Right renal cortex interstitium (tissue), 3 donors: ENCODE data around the gene CHRM4. TPM values are rescaled to one million over a fixed set of nuclear protein-coding genes. Genes with fewer than 3 reads are reported as not detected.

Experiments used
- DNase-seq, 3 donors: peaks; one replicate each; pipeline ENCODE4 v3.0.0-alpha.2; 2013; ENCODE audit warnings: low read depth in 3 of 3, low spot score in 2 of 3
- polyA plus RNA-seq, 3 donors: library from polyadenylated mRNA; unstranded; fragments of 120-200 nt; gene quantifications; one replicate each; pipeline ENCODE4 v1.2.1, GENCODE V29; 2013; ENCODE audit not compliant: insufficient read length in 3 of 3

The CHRM4 gene
- under 1 TPM; 0.08 to 0.21 (median 0.14) TPM for polyA plus RNA-seq

DNA sequence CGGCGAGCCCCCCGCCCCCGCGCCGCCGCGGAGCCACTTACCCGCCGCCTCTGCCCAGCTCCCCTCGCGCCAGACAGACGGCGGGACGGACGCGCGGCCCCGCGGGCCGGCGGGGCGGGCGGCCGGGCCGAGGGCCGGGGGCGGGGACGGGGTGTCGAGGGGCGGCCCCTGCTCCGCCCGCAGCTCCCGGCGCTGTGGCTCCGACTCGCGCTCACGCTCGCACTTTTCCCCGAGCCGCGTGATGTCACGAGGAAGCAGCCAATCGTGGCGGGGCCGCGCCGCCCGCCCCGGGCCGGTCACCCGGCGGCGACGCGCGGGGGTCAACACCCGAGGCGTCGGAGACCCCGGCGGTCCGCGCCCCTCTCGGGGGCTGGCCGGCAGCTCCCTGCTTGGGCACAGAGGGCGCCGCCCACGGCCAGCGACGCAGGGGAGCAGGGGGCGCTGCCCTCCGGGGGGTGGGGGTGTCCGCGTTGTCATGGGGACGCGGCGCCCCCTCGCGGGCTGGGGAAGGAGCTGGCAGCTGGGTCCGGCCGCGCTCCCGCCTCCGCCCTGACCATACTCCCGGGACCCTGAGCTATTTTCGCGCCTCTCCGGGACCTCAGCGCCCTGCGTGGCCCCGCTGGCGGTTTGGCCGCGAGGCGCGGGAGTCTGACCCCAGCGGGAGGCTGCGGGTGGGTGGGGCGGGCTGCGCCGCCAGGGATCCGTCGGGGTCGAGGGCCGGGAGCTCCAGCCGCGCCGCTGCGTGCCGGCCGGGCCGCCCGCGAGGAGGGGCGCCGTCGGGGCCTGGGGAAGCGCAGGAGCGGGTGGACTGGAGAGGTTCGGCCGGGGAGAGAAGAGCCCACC is at the start of gene CHRM4:
CHRM4 (minus strand) TSS at position 199 of the 843 bp plus-strand sequence. CDS start 5,219 bp downstream, outside the sequence.
- DNase-seq: no peak

DNA sequence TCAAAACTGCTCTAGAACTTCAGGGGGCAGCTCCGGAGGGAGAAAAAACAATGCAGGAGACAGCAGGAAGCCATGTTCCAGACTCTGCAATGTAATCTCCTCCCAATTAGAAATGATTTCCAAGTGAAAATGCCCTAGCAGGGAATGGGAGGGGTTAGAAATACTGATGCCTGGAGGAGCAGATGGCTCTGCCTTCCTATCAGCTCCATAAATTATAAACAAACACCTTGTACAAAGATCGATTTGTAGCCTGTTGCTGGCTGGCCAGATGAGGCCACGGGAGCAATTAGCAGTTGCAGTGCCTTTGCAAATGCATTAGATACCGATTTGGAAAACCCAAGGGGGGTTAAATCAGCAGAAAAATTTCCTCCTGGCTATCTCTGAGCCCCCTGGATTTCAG is 46.6 kb upstream of the CHRM4 start:
- DNase-seq: no peak

DNA sequence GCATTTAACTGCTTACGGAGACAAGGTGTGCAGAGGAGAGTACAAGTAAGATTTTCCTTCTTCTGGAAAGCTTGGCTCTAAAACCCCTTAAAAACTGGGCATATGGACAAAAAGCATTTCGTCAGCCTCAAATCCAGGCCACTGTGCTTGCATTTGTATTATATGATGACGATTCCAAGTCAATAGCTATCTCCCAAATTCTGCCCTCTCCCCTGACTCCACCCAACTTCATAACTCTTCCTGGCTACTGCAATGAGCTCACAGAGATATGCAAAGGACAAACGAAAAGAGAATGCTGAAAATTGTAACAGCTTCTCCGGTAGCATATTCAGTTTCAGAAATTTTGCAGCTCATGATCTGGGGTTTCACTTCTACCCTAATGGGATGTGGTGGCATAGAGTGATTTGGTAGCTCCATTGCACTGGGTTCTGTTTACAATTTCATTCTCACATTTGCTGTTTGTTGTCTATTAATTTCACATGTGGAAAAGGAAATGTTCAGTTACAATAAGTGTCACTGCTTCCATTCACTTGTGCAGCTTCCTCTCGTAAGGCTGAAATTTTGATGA is 45.6 kb upstream of the CHRM4 start:
- DNase-seq: no peak

DNA sequence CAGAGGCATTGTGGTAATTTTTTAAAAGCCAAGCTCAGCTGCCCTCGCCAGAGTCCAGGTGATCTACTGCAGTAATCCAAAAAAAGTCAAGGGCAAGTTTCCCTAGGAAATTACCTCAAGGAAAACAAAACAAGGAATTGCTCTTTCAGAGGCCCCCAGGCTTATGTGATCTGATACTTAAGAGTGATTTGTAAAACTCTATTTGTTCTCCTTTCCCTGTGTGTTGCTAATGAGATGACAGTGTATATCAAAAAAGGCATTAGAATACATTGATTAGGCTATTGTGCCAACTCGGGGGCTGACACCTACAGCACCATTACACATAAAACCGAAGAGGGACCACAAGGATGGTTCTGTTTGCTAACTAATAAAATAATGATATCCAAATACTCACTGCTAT is 44.5 kb upstream of the CHRM4 start:
- DNase-seq: no peak

DNA sequence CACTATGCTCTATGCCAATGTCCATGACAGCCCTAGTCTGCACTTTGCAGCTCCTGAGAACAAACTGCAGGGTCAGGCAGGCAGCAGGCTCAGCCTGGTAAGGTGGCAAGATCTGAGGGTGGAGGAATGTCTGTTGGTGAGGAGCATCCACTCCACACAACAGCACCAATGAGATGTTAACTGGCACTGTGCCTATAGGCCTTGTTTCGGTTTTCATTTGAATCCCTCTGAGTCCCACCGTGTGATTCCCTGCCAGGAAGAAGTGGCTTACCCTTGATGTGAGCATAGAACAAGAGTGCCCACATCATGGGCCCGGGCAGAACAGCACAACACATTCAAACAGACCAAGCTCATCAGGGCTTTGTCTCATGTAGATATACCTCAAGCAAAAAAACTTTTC is 44.1 kb upstream of the CHRM4 start:
- no peak for DNase-seq

DNA sequence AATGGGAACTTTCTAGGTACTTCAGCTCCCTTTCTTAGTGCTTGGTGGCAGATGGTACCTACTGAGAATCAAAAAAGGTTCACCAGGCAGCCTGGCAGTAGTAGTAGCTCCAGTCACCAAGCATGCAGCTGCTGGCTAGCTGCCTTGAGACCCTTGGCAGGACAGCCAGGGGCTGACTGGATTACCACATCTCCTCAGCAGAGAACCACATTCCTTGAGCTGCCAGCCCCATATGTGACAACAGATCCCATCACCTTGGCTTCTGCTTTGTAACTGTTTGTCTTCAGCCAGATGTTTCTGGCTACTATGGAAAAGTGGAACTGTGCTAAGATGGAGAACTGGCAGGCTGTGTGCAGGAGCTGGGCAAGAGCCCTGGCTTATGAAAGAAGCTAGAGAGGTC is 39.6 kb upstream of the CHRM4 start:
- DNase-seq: no peak

DNA sequence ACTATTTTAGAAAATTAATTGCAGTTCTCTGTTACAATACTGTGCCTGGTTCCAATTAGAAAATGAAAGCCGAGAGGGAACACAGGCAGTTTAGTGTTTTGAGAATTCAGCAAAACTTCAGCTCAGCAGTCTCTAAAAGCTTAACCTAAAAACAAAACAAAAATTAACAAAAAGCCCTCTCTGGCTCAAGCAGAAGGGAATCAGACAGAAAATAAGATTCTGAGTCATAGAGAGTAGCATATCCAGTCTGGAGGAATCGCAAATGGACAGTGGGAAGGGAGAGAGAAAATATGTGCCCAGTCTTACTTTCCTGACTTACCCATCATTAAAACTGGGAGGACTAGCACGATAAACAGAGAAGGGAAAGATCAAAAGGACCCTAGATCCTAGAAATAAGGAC is 38.1 kb upstream of the CHRM4 start:
- no peak for DNase-seq

DNA sequence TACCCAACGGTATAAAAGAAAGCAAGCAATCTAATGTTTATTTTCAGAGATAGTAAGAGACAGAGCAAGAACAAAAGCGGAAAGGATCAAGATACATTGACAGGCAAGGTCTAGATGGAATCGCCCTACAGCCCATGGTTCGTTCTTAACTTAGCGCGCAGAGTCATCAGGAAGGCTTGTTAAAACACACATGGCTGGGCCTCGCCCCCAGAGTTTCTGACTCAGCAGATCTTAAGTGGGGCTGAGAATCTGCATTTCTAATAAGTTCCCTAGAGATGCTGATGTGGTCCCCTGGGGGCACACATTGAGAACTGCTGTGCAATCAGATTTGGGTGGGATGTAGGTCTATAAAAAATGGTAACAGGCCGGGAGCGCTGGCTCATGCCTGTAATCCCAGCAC is 35.8 kb upstream of the CHRM4 start:
- no peak for DNase-seq

DNA sequence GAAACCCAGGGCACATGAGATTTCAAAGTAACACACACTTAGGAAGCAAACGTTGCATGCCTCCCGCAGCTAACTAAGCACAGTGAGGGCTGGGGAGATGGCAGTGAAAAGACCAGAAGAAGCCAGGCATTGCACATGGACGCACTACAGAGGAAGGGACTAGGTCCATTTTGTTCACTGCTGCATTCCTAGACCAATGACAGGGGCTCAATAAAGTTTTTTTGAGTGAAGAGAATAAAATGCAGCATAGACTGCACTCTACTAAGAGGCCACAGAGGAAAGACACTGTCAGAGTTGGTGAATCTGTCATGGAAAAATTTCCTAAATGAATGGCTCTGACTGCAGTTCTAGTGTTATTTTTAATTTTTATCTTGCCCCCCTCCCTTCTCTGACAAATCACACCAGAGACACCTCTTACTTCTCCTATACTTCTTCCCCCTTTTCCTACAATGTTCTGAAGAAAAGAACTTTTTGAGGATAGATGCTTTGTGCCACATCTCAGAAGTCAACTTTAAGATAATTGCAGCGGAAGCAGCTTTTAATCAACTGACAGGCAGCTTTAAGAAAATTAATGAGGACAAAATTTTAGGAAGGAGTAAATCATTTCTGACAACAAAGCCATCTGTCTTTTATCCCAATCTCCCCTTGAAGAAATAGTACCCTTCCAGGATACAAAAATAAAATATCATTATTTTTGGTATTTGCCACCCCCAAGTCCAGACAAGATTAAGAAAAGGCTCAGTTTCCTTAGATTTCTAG is 34.8 kb upstream of the CHRM4 start:
- DNase-seq: no peak

DNA sequence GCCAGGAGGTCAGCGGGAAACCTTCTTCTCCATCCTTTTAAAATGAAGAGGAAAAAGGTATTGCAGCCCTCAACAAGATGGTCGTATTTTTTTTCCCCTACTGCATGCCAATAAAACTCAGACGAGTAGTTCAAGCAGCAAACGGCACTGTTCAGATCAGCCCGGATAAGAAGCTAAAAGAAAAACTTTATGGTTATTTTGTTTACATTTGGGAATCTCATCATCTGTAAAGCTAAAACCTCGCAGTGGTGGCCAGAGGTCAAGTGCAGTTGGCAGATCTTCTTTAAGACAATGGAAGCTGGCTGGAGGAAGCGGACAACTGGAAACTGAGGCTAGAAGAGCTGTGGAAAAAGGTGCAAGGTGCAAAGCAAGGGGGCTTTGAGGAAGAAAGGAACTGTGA is 31.0 kb upstream of the CHRM4 start:
- no peak for DNase-seq

DNA sequence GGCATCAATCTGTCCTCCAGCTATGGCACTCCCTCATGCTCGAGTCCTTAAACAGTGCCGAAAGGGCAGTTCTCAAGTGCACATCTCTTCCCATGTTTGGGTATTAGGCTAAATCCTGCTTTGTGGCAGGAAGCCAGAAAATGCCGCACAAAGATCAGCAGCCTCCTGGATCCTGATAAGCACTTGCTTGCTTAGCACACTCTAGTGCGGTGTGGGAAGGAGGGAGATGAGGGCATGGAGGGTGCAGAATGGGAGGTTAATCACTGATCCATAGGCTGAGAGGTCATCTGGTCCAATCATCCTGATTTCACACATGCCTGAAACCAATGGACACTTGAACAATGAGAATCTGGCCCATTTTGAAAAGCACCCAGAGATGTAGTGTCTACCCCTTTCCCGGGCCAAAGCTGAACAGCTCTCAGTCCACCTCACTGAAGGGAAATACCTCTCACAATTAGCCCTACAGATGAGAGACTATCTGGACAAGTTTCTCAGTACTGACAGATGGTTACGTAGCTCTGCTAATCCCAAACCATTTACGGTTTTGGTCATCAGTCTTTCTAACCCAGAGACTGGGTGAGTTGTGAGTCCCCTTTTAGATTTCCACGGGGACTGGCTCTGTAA is 29.8 kb upstream of the CHRM4 start:
- DNase-seq: no peak

DNA sequence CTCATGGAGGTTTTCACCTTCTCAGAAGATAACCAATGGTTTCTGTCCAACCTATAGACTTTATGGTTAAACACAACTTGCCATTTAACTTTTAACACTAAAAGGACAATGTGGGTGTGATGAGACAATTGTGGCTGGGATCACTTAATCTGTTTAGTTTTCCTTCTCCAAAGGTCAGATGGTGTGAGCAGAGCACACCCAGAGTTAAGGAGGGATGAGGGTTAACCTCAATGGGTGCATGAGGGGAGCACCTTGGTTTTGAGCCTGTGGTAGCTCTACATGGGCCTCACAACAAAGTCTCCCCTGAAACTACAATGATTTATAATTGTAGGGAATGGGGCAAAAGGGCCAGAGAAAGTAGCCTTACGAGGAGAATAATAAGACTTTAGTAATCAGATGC is 28.9 kb upstream of the CHRM4 start:
- DNase-seq: no peak

DNA sequence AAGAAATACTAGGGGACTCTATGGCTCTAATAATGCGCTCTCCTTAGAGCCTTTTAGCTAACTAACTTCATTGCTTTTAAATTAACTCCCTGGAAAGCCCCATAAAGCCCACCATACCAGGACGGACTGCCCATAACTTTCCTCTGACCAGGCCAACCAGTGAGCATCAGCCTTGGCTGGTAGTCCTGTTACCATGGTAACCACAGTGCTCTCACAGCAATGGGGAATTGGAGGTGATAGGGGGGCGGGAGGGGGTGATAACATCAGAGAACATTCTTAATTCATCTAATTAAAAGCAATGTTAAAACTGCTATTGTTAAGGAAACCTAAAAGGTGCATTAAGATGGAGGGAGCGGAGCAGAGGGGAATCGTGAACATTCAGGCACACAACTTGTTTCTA is 27.2 kb upstream of the CHRM4 start:
- DNase-seq: no peak

DNA sequence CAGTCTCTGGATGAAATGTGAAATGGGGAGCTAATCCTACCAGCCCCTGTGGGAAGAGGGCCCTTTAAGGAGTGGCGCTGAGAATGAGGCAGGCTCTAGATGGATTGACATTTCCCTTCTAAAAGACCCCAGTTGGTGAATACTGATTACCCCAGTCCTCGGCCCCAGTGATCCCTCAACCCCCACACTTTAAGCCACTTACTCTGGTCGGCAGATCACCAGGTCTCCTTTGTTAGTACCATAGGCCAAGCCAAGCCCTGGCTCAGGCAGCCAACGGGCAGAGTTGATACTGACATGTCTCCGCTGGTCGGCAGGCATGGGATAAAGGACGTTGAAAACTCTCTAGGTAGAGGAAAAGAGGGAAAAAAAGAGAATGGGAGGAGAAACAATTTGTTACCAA is 26.1 kb upstream of the CHRM4 start:
- no peak for DNase-seq

DNA sequence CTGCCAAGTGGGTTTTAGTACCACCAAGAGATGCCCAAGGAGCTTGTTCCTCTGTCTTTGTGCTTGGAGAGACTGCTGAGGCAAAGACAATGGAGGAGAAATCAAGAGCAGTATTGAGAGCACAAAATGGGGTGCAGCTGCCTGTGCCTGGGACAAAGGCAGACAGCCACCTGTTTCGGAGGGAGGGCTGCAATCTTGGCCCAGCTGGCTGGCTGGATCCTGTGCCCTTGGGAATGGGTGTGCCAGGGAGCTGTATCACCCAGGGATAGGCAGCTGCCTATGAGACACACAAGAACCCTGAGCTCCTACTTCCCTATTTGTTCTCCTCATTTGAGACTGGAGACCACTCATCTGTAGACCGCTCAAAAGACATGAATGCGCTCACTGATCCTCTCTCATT is 23.3 kb upstream of the CHRM4 start:
- DNase-seq: no peak

DNA sequence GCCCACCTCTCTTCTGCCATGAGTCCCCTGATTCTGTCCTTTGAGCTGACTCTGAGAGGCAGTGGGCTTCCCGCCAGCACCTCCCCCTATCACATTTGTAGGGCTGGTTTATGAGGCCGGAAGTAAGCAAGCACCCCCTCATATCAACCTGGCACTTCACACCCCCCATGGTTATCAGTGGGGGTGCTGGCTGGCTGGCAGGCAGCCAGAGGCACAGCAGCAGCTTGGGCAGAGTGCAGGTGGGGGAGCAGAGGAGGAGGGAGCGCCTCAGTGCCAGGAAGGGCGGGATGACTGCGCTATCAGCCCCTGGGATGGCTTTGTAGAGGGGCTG is 22.9 kb upstream of the CHRM4 start:
- DNase-seq: no peak

DNA sequence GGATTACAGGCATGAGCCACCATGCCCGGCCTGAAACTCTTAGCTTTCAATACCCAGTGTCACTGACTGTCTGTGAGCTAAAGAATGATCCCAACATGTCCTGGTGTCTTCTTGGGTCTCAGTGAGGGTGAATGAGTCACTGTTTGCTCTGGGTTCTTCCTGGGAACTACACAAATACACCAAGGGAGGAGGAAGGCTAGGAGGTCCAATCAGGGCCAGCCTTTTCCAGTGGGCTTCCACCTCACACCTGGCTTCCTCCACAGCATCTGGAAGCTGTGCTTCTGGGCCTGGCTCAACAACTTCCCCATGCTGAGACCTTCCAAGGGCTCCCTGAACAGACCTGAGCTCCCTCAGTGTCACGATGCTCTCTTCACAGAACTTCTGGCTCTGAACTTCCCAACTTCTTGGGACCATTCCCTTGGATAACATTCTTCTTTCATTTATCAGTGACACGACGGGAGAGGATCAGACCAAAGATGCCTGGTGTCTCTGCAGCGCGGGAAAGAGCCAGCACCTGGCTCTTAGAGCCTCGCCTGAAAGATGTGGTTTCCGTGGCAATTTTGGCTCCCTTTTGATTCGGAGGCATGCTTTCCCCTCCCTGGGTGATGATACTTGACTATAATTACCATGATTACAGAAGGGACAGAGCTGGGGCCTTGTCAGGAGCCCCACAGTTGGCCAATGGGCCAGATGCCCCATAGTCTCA is 22.3 kb upstream of the CHRM4 start:
- DNase-seq: no peak

DNA sequence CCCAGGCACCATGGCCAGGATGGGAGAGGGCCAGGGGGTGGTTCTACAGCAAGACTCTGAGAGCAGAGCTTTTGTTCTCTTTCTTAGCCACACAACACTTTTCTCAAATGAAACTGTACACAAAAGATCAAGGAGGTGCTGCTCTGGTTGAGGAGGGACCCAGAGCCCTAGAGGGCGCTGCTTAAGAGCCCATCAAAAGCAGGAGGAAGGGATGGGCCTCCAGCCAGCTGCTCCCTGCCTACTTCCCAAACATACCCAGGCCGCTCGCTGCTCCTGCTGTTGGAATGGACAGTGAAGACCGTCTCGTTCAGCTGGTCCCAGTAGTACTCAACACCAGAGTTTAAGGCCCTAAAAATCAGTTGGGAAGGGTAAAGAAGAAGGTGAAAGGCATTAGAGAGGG is 18.4 kb upstream of the CHRM4 start:
- no peak for DNase-seq

DNA sequence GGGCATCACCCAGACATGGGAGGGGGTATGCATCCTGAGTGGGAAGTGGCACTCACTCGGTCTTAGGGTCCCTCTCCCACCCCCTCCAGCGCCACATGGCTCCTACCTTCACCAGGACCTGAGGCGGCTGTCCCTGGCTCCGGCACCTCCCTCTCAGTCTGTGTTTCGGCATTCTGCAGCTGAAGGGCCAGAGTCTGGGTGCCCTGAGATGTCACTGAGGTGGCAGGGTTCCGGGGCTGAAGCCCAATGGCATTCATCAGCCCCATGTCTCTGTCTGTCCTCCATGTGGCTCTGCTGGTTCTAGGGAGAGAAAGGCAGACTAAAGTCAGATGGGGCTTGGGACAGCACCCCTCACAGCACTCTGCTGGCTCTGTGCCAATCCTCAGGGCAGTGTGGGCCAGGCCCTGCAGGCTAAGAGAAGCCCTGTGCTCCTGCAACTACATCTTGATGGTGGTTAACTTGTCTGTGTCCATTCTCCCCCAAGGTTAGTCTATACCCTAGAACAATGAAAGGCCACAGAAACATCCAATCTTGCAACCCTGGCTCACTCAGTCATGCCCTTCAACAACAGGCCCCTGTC is 16.9 kb upstream of the CHRM4 start:
- no peak for DNase-seq

DNA sequence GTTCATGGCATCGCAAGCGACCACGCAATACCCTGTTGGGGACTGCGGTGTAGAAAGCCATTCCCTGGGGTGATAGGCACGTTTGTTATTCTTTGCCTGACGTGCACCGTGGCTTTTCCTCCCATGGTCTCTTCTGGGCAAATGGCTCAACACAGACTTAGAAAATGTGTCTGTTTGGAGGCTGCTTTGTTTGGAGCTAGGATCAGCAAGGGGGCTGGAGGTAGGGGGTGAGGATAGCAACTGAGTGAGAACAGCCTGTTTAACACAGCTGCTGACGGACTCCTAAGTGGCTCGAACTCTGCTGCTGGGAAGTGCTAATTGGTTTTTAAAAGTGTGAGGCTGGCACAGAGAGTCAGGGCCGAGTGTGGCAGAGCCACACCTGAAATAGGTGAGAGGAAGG is 16.1 kb upstream of the CHRM4 start:
- no peak for DNase-seq
